Naive thymus-derived CD4-positive, alpha-beta T cell (primary cell): ENCODE results near the gene HSD3B1. TPM values are rescaled to one million over a fixed set of nuclear protein-coding genes. Genes with fewer than 3 reads are reported as not detected.

Experiments
- ATAC-seq: fragments of 150-1000 bp; cut with Tn5 transposase; 2 replicates; pipeline ENCODE4 v1.10.0; 2021; ENCODE audit warnings: mild to moderate bottlenecking, moderate library complexity
- CTCF ChIA-PET: fragments of 350-600 bp; sonication (Branson Sonifier 250); formaldehyde crosslinking; loops from one replicate; lab custom pipeline; 2021; ENCODE audit warnings: antibody characterized with exemption; lab: Charles Lee
- POLR2A ChIA-PET: fragments of 350-600 bp; sonication (Branson Sonifier 250); formaldehyde crosslinking; loops from one replicate; lab custom pipeline; 2021; ENCODE audit warnings: antibody characterized with exemption, inconsistent platforms; lab: Charles Lee
- DNase-seq, 9 donors: peaks; one replicate each; pipeline versions ENCODE4 v3.0.0 to v3.0.0-alpha.2; 2020 to 2022; ENCODE audit warnings: mixed read lengths in 1 of 9
- H3K27ac ChIP-seq: one replicate; pipeline ENCODE4 v1.7.0; 2013; ENCODE audit warnings: mild to moderate bottlenecking, low read depth, low read length, moderate library complexity
- H3K27me3 ChIP-seq, 2 donors: one replicate each; pipeline ENCODE4 v1.7.0; 2013; ENCODE audit warnings: low read length in 2 of 2, mild to moderate bottlenecking in 2 of 2, moderate library complexity in 2 of 2; ENCODE audit not compliant: control insufficient read depth in 2 of 2, insufficient read depth in 2 of 2
- H3K36me3 ChIP-seq, 3 experiments: 1 replicate in 2 of 3; 2 replicates in 1 of 3; pipeline ENCODE4 v1.7.0; 2013; ENCODE audit warnings: low read length in 3 of 3, mild to moderate bottlenecking in 3 of 3, moderate library complexity in 1 of 3; ENCODE audit not compliant: insufficient read depth in 3 of 3, control insufficient read depth in 2 of 3
- H3K4me1 ChIP-seq, 2 donors: one replicate each; pipeline ENCODE4 v1.7.0; 2013; ENCODE audit warnings: low read length in 2 of 2, mild to moderate bottlenecking in 2 of 2, moderate library complexity in 1 of 2; ENCODE audit not compliant: control insufficient read depth in 2 of 2, insufficient read depth in 2 of 2
- H3K4me3 ChIP-seq: 2 replicates; pipeline ENCODE4 v1.7.0; 2013; ENCODE audit warnings: mild to moderate bottlenecking, low read length
- H3K9me3 ChIP-seq, 3 experiments: 1 replicate in 2 of 3; 2 replicates in 1 of 3; pipeline ENCODE4 v1.7.0; 2013; ENCODE audit warnings: low read length in 3 of 3; ENCODE audit not compliant: control insufficient read depth in 2 of 3
- H3K27ac Mint-ChIP-seq, 9 donors: one replicate each; pipeline ENCODE4 v1.8.0; 2020 to 2022; ENCODE audit warnings: mixed read lengths in 9 of 9, mild to moderate bottlenecking in 8 of 9, moderate library complexity in 5 of 9, inconsistent platforms in 2 of 9
- H3K27me3 Mint-ChIP-seq, 5 donors: one replicate each; pipeline ENCODE4 v1.8.0; 2021 to 2022; ENCODE audit warnings: mixed read lengths in 5 of 5, mild to moderate bottlenecking in 1 of 5
- H3K36me3 Mint-ChIP-seq, 5 donors: one replicate each; pipeline ENCODE4 v1.8.0; 2020 to 2022; ENCODE audit warnings: mixed read lengths in 5 of 5, mild to moderate bottlenecking in 3 of 5, inconsistent platforms in 1 of 5
- H3K4me1 Mint-ChIP-seq, 7 donors: one replicate each; pipeline ENCODE4 v1.8.0; 2020 to 2022; ENCODE audit warnings: mixed read lengths in 7 of 7, mild to moderate bottlenecking in 3 of 7, inconsistent platforms in 1 of 7
- H3K4me3 Mint-ChIP-seq, 10 donors: one replicate each; pipeline ENCODE4 v1.8.0; 2020 to 2022; ENCODE audit warnings: mild to moderate bottlenecking in 10 of 10, mixed read lengths in 10 of 10, moderate library complexity in 6 of 10, inconsistent platforms in 2 of 10
- H3K9me3 Mint-ChIP-seq, 11 donors: one replicate each; pipeline ENCODE4 v1.8.0; 2020 to 2022; ENCODE audit warnings: mixed read lengths in 11 of 11, mild to moderate bottlenecking in 4 of 11, inconsistent platforms in 1 of 11, moderate library complexity in 1 of 11
- intact Hi-C, 2 donors: fragments of 100-400 bp; cut with micrococcal nuclease; formaldehyde crosslinking; loops; one replicate each; pipeline ENCODE4 v1.15.1; 2023
- polyA plus RNA-seq, 2 donors: library from polyadenylated mRNA; unstranded; fragments of 300-500 nt; fragmentation: Illumina TruSeq; gene quantifications; one replicate each; pipeline ENCODE4 v1.2.3, GENCODE V29; 2021
- total RNA-seq, 6 experiments: library from RNA in 5 of 6; stranded (reverse) in 5 of 6; gene quantifications; 1 replicate in 5 of 6; 2 replicates in 1 of 6; pipeline ENCODE4 v1.2.3 and lab custom pipeline; 2021 to 2026

HSD3B1 gene
- total and polyA plus RNA-seq, 7 experiments from 2014 or later, result not detected

GRCh38 chr1:119470377-119470776 is 36.6 kb upstream of the HSD3B1 start:
- no peaks in the 10 kb centered on the region for H3K36me3 ChIP-seq
- H3K36me3 Mint-ChIP-seq, result no peaks in the 10 kb centered on the region
- H3K27me3 Mint-ChIP-seq, result peaks cover 0 to 17% (median 4%) of the 10 kb centered on the region in 5 donors
- H3K27me3 ChIP-seq, result no peaks in the 10 kb centered on the region
- ATAC-seq, result no peak
- DNase-seq, result no peak
- H3K4me1 ChIP-seq, result no peaks in the 10 kb centered on the region
- H3K9me3 ChIP-seq, result no peaks in the 10 kb centered on the region
- no peak overlapping the region for H3K27ac ChIP-seq
- no peak overlapping the region for H3K4me3 ChIP-seq
- H3K27ac Mint-ChIP-seq, result no peak overlapping the region
- POLR2A ChIA-PET, result no interaction called here
- CTCF ChIA-PET, result no interaction called here
- peaks cover 0 to 2% (median 0%) of the 10 kb centered on the region in 11 donors for H3K9me3 Mint-ChIP-seq
- no peak overlapping the region for H3K4me3 Mint-ChIP-seq
- no peaks in the 10 kb centered on the region for H3K4me1 Mint-ChIP-seq
- intact Hi-C loops, result no loop called here

GRCh38 chr1:119470958-119471357 is 36.1 kb upstream of the HSD3B1 start:
- Mint-ChIP-seq H3K36me3 (no peaks in the 10 kb centered on the region), H3K27ac (no peak overlapping the region), H3K4me3 (no peak overlapping the region), H3K27me3 (peaks cover 0 to 23% (median 4%) of the 10 kb centered on the region in 5 donors), H3K9me3 (peaks cover 0 to 2% (median 0%) of the 10 kb centered on the region in 11 donors), H3K4me1 (peaks cover 0 to 2% (median 0%) of the 10 kb centered on the region in 7 donors)
- H3K27me3 ChIP-seq, result no peaks in the 10 kb centered on the region
- no peak for ATAC-seq
- ChIA-PET POLR2A (no interaction called here), CTCF (no interaction called here)
- no peaks in the 10 kb centered on the region for H3K36me3 ChIP-seq
- no peak for DNase-seq
- H3K4me3 ChIP-seq, result no peak overlapping the region
- H3K27ac ChIP-seq, result no peak overlapping the region
- H3K9me3 ChIP-seq, result no peaks in the 10 kb centered on the region
- intact Hi-C loops, result no loop called here
- no peaks in the 10 kb centered on the region for H3K4me1 ChIP-seq

- Mint-ChIP-seq H3K4me3 (no peak overlapping the region), H3K36me3 (no peaks in the 10 kb centered on the region), H3K4me1 (peaks cover 0 to 3% (median 0%) of the 10 kb centered on the region in 7 donors), H3K27ac (no peak overlapping the region), H3K27me3 (peaks cover 0 to 23% (median 4%) of the 10 kb centered on the region in 5 donors), H3K9me3 (peaks cover 0 to 2% (median 0%) of the 10 kb centered on the region in 11 donors)
- ChIA-PET CTCF (no interaction called here), POLR2A (no interaction called here)
- no peaks in the 10 kb centered on the region for H3K9me3 ChIP-seq
- no peak for ATAC-seq
- no peak for DNase-seq
- H3K4me3 ChIP-seq, result no peak overlapping the region
- no peaks in the 10 kb centered on the region for H3K4me1 ChIP-seq
- no peak overlapping the region for H3K27ac ChIP-seq
- H3K27me3 ChIP-seq, result no peaks in the 10 kb centered on the region
- intact Hi-C loops, result no loop called here
- H3K36me3 ChIP-seq, result no peaks in the 10 kb centered on the region
Observed at GRCh38 chr1:119471566-119471965, 35.4 kb upstream of the HSD3B1 start.

- no peaks in the 10 kb centered on the region for H3K4me1 ChIP-seq
- intact Hi-C loops, result no loop called here
- Mint-ChIP-seq H3K9me3 (peaks cover 0 to 2% (median 0%) of the 10 kb centered on the region in 11 donors), H3K27ac (no peak overlapping the region), H3K4me1 (peaks cover 0 to 3% (median 0%) of the 10 kb centered on the region in 7 donors), H3K36me3 (no peaks in the 10 kb centered on the region), H3K27me3 (peaks cover 0 to 23% (median 4%) of the 10 kb centered on the region in 5 donors), H3K4me3 (no peak overlapping the region)
- ATAC-seq, result no peak
- ChIA-PET POLR2A (no interaction called here), CTCF (no interaction called here)
- no peak overlapping the region for H3K27ac ChIP-seq
- no peaks in the 10 kb centered on the region for H3K27me3 ChIP-seq
- no peaks in the 10 kb centered on the region for H3K36me3 ChIP-seq
- H3K4me3 ChIP-seq, result no peak overlapping the region
- no peaks in the 10 kb centered on the region for H3K9me3 ChIP-seq
- no peak for DNase-seq
Observed at GRCh38 chr1:119472080-119472818, 34.8 kb upstream of the HSD3B1 start.

- no peaks in the 10 kb centered on the region for H3K9me3 ChIP-seq
- Mint-ChIP-seq H3K27ac (no peak overlapping the region), H3K4me3 (no peak overlapping the region), H3K4me1 (peaks cover 0 to 3% (median 0%) of the 10 kb centered on the region in 7 donors), H3K36me3 (no peaks in the 10 kb centered on the region), H3K27me3 (peaks cover 0 to 23% (median 4%) of the 10 kb centered on the region in 5 donors), H3K9me3 (no peaks in the 10 kb centered on the region)
- no peak overlapping the region for H3K4me3 ChIP-seq
- intact Hi-C loops, result no loop called here
- ChIA-PET CTCF (no interaction called here), POLR2A (no interaction called here)
- H3K4me1 ChIP-seq, result no peaks in the 10 kb centered on the region
- no peak overlapping the region for H3K27ac ChIP-seq
- H3K27me3 ChIP-seq, result no peaks in the 10 kb centered on the region
- no peaks in the 10 kb centered on the region for H3K36me3 ChIP-seq
- no peak for DNase-seq
- ATAC-seq, result no peak
Observed at GRCh38 chr1:119472819-119473175, 34.2 kb upstream of the HSD3B1 start.

- Histone ChIP-seq H3K27me3 (no peaks in the 10 kb centered on the region), H3K36me3 (no peaks in the 10 kb centered on the region), H3K4me3 (no peak overlapping the region), H3K9me3 (no peaks in the 10 kb centered on the region), H3K27ac (no peak overlapping the region), H3K4me1 (no peaks in the 10 kb centered on the region)
- ATAC-seq, result no peak
- Mint-ChIP-seq H3K4me3 (no peak overlapping the region), H3K27me3 (peaks cover 0 to 23% (median 4%) of the 10 kb centered on the region in 5 donors), H3K4me1 (peaks cover 0 to 3% (median 0%) of the 10 kb centered on the region in 7 donors), H3K36me3 (no peaks in the 10 kb centered on the region), H3K27ac (no peak overlapping the region), H3K9me3 (no peaks in the 10 kb centered on the region)
- no peak for DNase-seq
- POLR2A ChIA-PET, result no interaction called here
- CTCF ChIA-PET, result no interaction called here
- intact Hi-C loops, result no loop called here
Observed at GRCh38 chr1:119475866-119476439, 31.1 kb upstream of the HSD3B1 start.

- no peak for ATAC-seq
Observed at GRCh38 chr1:119477710-119478109, 29.3 kb upstream of the HSD3B1 start.

More at GRCh38 chr1:119477710-119478109, 29.3 kb upstream of the HSD3B1 start:
- peaks cover 0 to 3% (median 0%) of the 10 kb centered on the region in 7 donors for H3K4me1 Mint-ChIP-seq
- no peak overlapping the region for H3K27ac ChIP-seq
- no peaks in the 10 kb centered on the region for H3K36me3 Mint-ChIP-seq
- intact Hi-C loops, result no loop called here
- peaks cover 0 to 13% (median 0%) of the 10 kb centered on the region in 5 donors for H3K27me3 Mint-ChIP-seq
- no peak overlapping the region for H3K27ac Mint-ChIP-seq
- H3K9me3 ChIP-seq, result no peaks in the 10 kb centered on the region
- H3K4me3 ChIP-seq, result no peak overlapping the region
- ChIA-PET CTCF (no interaction called here), POLR2A (no interaction called here)
- no peaks in the 10 kb centered on the region for H3K36me3 ChIP-seq
- H3K9me3 Mint-ChIP-seq, result no peaks in the 10 kb centered on the region
- DNase-seq, result no peak
- no peaks in the 10 kb centered on the region for H3K4me1 ChIP-seq
- no peaks in the 10 kb centered on the region for H3K27me3 ChIP-seq
- H3K4me3 Mint-ChIP-seq, result no peak overlapping the region
